NCI-H2081 treated with DMSO at 0.1 percent for 48 hours (cell line): ENCODE measurements around the gene GJC3.
"Not testable (repeated sequence)": the region's sequence is repeated elsewhere in the genome, so short reads cannot be mapped to it uniquely, and the experiment has no call there.

Source experiments
- DNase-seq: peaks from one replicate; lab custom pipeline; 2025; lab: John Stamatoyannopoulos, UW

GJC3 gene

DNA sequence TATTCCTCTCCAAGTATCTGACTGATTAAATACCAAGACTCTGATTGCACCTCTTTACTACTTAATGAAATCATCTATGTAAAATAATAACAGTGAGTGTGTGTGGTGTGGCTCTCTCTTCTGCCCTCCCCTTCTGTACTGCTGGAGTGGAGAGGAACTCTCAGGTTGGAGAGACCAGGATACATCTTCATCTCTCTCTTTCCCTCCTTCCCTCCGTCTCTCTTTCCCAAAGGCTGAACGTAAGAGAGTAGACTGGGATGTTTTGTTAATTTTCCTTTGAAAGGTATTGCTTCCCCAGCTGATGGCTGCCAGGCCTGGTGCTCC lies 272 bp upstream of the GJC3 start:
- no peak for DNase-seq

DNA sequence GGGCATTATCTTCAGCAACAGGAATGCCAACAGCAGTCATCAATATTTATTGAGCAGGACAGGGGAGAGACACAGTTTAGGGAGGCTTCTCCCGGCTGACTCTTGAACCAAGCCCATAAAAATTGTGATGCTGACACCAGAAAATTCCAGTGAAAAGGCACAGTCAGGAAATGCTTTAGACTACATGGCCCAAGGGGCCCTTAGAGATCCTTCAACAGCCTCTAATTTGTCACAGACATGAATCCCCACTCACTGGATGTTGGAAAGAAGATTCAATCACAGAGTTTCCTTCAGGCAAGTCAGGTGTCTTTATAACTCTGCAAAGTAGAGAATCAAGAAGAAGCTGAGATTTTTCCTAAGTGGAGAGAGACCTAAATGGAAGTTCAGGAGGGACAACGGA lies 1.2 kb downstream of the GJC3 start:
- DNase-seq, result no peak

DNA sequence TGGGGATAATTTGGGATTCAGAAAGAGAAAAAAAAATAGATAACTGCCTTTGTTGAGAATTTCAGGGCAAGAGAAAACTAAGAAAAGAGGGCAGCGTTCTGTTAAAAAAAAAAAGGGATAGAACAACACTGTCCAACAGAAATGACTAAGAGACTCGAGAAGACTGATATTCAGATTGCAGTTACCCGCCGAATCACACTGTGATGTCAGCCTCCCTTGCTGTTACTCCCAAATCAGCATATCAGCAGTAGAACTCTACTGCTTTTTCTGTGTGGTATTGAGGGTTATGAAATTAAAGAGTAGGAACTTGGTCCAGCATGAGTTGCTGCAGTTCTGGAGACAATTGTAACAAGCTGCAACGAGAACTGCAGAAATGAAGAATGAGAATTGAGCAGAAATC lies 1.9 kb downstream of the GJC3 start:
- no peak for DNase-seq

DNA sequence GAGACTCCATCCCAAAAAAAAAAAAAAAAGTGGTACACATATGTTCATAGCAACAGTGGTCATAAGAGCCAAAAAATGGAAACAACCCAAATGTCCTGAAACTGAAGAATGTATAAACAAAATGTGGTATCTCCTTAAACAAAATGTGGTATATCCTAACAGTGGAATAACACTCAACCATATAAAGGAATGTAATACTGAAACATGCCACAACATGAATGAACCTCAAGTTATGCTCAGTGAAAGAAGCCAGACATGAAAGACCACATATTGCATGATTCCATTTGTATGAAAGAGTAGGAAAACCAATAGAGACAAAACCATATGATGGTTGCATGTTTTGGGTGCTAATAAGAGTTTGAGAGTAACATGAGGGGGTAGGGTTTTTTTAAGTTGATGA lies 3.1 kb downstream of the GJC3 start:
- DNase-seq, result no peak

DNA sequence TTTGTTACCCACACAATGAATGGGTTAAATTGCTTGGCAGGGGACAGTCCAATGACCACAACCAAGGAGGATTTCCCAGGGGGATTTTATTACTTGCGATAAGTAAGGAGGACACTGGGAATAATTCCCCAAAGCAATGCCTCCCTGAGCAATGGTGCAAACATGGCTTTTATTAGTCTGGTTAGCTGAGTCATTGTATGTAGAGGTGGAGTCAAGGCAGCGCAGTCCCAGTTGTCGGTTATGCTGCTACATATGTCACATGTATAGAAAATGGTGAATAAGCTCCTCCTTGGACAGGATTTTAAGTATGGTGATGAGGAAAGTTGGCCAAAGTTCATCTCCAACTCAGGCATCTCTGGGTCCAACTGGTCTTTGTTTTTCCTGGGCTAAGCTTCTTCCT lies 6.2 kb downstream of the GJC3 start:
- DNase-seq, result no peak

DNA sequence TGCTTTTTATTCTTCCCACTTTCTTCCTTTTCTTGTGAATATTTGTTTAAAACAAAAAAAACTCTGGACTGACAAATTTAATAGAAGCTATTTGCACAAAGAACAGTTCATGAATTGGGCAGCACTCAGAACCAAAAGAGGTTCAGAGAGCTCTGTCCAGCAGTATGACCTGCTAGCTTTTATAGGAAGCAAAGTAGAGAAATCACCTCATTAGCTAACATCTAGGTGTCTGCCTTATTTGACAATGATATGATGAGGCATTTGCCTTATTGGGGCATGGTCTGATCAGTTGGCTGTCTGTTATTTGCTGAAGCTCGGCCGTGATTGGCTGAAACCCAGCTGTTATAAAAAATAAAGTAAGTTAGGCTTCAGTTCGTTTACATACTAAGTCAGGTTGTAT lies 9.3 kb downstream of the GJC3 start:
- no peak for DNase-seq

DNA sequence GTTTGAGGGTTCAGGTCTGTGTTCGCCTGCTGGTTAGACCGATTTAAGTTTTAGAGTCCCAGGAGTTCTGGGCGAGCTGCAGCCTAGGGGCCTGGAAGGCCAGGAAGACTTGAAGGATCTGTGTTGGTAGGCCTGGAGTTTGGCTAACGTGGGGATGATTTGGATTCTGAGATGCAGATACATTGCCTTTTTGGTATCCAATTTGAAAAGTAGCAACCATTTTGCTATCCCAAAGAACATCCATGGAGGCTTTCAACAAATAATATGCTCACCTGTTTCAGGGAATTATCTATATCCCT lies 9.7 kb downstream of the GJC3 start:
- no peak for DNase-seq

DNA sequence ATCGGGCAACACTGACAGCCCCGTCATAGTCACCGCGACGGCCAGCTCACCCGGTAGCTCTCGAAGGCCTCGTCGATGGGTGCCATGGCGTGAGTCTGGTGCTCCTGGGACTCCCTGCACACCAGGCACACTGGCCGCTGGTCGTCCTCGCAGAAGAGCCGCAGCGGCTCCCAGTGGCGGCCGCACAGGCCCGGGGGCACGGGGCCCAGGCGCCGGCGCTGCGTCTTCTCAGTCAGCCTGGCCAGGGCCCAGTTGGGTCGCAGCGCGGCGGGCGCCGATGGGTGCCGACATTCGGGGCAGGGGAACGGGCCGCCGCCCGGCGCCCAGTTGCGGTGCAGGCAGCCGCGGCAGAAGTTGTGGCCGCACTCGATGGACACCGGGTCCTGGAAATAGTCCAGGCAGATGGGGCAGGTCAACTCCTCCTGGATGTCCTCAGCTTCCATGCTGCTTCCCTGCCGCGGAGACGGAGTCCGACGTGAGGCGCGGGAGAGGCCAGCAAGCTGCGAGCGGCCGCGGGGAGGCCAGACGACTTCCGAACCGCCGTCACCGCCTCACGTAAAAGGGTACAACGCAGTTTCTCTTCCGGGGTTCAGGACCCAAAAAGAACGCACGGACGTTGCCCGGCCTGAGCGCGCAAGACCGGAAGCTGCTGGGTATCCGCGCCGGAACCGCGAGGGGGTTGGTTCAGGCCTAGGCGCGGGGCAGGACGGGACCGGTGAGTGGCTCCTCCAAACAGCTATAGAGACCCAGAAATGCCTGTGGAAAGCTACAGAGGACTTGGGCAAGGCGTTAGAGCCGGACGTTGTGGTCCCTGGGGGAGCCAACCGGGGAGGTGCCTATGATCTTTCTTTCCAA lies 10.2 kb downstream of the GJC3 start, which contains the start of gene TRIM4:
Gene TRIM4, minus strand, starts transcription at position 572 of the 855 bp plus-strand sequence. Its CDS starts 129 bp downstream, at position 443.
- DNase-seq, result peak; percentile 72

DNA sequence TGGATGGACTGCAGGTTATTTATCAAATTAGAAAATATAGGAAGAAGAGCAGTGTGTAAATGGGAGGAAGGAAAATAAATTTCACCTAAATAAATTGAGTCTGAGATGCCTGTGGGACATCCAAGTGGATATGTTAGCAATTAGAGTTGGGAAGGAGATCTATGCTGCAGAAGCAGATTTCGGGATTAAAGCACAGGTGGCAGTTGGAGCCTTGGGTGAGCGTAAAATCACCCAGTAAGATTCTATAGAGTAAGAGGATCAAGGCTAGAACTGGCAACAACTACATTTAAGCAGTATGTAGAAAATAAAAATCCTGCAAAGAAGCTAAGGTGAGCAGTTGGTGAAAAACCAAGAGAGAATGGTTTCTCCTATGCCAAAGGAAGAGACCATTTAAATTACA lies 18.4 kb downstream of the GJC3 start:
- no peak for DNase-seq

DNA sequence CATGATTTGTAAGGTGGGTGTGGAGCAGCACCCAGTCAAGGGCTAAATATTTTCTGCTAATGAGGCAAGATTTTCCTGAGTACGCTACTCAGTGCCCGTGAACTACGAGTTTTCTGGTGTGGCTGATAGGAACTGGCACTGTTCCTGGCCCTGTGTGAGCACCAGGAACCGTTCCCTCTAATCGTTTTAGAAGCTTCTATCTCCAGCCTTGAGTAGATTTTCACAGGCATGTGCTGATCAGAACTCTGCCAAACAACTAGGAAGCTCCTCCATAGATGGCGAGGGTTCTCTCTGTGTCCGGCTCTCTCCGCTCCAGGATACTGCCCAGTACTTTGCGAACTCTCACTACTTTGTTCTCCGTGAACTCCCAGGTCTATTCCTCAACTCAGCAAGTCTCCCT lies 27.8 kb downstream of the GJC3 start:
- DNase-seq, result no peak

DNA sequence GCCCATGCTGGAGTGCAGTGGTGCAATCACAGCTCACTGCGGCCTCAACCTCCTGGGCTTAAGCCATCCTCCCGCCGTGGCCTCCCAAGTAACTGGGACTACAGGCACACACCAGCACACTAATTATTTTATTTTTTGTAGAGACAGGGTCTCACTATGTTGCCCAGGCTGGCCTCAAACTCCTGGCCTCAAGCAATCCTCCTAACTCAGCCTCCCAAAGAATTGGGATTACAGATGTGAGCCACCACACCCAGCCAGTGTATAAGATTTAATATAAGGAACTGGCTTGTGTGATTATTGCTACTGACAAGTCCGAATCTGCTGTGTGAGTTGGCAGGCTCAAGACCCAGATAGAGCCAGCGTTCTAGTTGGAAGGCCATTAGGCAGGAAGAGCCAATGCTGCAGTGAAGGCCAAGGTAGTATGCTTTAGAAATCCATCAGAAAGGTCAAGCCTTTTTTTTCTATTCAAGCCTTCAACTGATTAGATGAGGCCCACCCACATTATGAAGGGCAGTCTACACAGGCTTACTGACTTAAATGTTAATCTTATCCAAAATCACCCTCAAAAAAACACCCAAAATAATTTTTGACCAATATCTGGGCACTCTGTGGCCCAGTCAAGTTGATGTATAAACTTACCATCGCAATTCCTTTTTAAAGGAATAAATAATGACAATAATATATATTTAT lies 29.4 kb downstream of the GJC3 start:
- no peak for DNase-seq

DNA sequence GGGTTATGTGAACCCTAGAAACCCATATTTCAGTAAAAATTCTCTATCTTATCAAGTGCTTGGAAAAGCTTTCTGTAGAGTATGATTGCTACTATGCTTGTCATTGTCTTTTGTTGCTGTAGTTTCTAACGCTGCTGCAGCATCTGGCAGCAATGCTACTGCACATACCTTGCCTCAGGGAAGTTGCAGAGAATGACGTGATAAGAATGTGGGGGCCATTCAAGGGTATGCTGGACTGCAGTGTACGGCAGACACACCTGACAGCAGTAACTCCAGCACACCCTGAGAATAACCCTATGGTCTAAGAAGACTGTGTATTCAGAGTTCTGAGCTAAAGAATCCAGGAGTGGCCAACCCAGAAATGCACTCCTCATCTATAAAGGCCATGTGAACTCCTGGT lies 30.6 kb downstream of the GJC3 start:
- DNase-seq, result no peak

DNA sequence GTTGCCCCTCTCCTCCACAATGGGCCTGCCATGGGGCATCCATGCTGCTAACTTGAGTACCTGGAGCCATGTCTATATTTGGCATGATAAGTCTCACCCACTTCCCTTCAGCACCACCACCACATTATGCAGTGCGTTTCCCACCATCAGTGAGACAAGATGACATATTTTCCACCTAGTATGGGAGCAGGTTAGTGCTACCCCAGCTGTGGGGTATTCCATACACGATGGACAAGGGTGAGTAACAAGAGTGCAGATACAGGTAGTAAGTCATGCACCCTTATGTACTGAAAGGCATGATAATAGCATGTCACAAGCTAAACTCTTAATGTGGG lies 31.4 kb downstream of the GJC3 start:
- DNase-seq, result no peak

DNA sequence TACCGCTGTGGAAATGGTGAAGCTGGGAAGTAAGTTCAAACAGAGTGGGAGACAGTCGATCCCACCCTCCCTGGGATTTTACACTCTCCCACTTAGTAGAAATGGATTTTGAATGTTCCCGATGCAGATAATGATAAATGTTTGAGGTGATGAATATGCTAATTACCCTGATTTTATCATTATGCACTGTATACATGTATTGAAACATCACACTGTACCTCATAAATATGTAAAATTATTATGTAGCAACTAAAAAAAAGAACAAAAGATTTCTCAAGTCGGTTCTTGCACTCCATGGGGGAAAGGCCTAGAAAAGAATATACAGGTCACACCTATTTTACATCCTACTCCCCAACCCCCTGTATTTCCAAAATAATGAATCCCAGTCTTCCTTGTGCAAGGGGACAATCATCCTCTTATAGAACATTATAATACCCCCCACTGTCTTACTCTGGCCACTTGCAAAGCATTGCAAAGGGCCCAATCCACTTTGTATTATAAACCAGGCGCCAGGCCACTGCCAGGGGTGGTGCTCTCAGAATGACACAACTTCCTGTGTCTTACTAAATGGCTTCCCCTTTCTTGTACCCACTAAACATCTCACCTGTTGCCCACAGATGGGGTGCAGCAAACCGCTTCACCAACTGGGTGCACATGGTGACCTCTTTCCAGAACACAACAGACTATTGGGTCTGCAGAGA lies 31.9 kb downstream of the GJC3 start:
- no peak for DNase-seq

DNA sequence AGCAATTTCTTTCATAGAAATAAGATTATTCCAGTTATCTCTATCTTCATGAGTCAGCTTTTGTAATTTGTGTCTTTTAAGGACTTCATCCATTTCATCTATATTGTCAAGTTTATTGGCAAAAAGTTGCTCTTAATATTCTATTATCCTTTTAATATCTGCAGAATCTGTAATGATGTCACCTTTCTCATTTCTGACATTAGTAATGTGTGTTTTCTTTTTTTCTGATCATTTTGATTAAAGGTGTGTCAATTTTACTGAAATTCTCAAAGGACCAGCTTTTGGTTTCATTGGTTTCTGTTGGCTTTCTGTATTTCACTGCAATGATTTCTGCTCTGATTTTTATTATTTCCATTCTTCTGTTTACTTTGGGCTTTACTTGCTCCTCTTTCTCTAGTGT lies 34.7 kb downstream of the GJC3 start:
- DNase-seq, result no peak

DNA sequence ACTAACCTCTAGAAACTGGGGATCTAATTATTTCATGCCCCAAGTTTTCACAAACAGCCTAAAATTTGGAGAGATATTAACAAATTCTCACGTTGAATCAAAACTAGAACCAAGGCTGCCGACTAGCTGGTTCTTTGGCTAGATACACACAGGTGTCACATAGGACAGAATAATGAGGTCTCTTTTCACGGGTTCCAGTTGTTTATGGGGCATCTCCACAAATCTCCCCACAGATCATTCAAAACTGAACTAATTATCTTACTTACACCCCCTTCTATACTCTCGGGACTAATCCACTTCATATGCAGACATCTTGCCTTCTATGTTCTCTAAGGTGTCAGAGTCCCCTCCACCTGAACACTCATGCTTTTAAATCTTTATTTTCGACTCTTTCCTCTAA lies 36.1 kb downstream of the GJC3 start:
- no peak for DNase-seq

DNA sequence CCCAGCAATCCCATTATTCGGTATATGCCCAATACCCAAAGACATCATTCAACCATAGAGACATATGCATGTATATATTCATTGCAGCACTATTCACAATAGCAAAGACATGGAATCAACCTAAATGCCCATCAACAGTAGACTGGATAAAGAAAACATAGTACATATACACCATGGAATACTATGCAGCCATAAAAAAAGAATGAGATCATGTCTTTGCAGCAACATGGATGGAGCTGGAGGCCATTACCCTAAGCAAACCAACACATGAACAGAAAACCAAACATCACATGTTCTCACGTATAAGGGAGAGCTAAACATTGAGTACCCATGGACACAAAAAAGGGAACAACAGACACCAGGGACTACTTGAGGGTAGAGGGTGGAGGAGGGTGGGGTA lies 39.1 kb downstream of the GJC3 start:
- DNase-seq, result not testable (repeated sequence)

DNA sequence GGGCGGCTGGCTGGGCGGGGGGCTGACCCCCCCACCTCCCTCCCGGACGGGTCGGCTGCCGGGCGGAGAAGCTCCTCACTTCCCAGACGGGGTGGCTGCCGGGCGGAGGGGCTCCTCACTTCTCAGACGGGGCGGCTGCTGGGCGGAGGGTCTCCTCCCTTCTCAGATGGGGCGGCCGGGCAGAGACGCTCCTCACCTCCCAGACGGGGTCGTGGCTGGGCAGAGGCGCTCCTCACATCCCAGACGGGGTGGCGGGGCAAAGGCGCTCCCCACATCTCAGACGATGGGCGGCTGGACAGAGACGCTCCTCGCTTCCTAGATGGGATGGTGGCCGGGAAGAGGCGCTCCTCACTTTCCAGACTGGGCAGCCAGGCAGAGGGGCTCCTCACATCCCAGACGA lies 41.1 kb downstream of the GJC3 start:
- DNase-seq, result not testable (repeated sequence)

DNA sequence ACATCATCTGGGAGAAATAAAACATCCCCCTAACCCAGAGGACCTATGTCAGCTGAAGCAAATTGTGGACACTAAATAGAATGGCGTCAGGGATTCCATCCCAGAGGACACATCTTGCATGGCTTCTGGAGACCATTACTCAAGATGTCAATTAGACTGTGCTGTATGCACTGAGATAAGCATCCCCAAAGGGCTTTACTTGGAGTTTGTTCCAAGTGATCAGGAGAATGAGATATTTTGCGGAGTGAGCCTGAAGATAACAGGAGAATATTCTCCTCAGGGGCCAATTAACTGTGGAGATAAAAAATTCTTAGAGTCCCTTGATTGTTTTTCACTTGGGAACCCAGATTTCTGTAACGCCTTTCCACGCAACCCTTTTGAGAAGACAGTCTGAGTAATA lies 48.0 kb downstream of the GJC3 start:
- no peak for DNase-seq

DNA sequence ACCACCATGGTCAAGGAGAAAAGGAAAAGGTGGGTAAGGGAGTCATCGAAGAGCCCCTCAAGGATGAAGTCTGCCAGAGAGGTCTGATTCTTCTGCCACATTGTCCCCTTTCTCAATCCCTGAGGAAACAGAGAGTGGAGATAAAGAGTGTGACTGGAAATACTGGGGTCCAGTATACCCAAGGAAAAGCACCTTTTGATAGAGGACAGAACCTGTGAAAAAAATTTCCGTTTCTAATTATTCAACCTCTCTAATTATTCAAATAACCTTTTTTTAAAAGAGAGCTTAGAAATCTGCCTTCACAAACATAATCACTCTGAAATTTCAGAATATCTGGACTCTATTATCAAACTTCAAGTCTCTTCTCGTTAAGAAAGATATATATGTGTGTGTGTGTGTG lies 52.5 kb downstream of the GJC3 start, which contains the start of gene OR2AE1:
Gene OR2AE1, minus strand, starts transcription at position 101 of the 400 bp plus-strand sequence. Its CDS starts 0 bp downstream, at position 101.
- DNase-seq, result no peak

DNA sequence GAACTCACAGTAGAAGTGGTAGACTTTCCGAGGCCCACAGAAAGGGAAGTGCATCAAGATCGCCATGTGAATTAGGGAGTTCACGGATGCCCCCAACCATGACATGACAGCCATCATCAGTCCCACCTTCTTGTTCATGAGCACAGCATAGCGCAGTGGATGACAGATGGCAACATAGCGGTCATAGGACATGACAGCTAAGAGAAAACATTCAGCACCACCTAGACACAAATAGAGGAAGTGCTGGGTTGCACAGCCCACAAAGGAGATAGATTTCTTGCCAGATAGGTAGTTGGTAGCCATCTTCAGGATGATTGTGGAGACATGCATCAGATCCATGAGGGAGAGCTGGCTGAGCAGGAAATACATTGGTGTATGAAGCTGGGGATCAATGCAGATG lies 52.9 kb downstream of the GJC3 start:
- DNase-seq, result no peak
